Glutamatergic neuron (in vitro differentiated cells): ENCODE results near the gene PMPCA. TPM values are rescaled to one million over a fixed set of nuclear protein-coding genes. Genes with fewer than 3 reads are reported as not detected.

ENCODE experiments used
- DNase-seq: peaks from one replicate; pipeline ENCODE4 v3.0.0; 2022
- H3K27ac Mint-ChIP-seq: one replicate; pipeline ENCODE4 v1.8.0; 2020; ENCODE audit warnings: mild to moderate bottlenecking, mixed read lengths, inconsistent platforms; ENCODE audit not compliant: unreplicated experiment
- H3K27me3 Mint-ChIP-seq: one replicate; pipeline ENCODE4 v1.8.0; 2020; ENCODE audit warnings: mild to moderate bottlenecking, moderate library complexity, mixed read lengths, inconsistent platforms; ENCODE audit not compliant: unreplicated experiment
- H3K36me3 Mint-ChIP-seq: one replicate; pipeline ENCODE4 v1.8.0; 2020; ENCODE audit warnings: mild to moderate bottlenecking, mixed read lengths, inconsistent platforms; ENCODE audit not compliant: unreplicated experiment
- H3K4me1 Mint-ChIP-seq: one replicate; pipeline ENCODE4 v1.8.0; 2020; ENCODE audit warnings: mild to moderate bottlenecking, low read depth, mixed read lengths, inconsistent platforms; ENCODE audit not compliant: unreplicated experiment
- H3K4me3 Mint-ChIP-seq: one replicate; pipeline ENCODE4 v1.8.0; 2020; ENCODE audit warnings: mild to moderate bottlenecking, mixed read lengths, inconsistent platforms; ENCODE audit not compliant: unreplicated experiment
- H3K9me3 Mint-ChIP-seq: one replicate; pipeline ENCODE4 v1.8.0; 2020; ENCODE audit warnings: mild to moderate bottlenecking, moderate library complexity, mixed read lengths, inconsistent platforms; ENCODE audit not compliant: unreplicated experiment
- total RNA-seq: library from RNA; stranded (reverse); fragmentation: NEBNext Ultra II Directional; extraction: Animal tissue kit (Norgen Biotek cat#: 25700); gene quantifications from one replicate; pipeline ENCODE4 v1.2.1, GENCODE V29; 2021; ENCODE audit not compliant: unreplicated experiment
- TF ChIP-seq, protein P1 (sequence below): fragments of 200-600 bp; sonication (generic); IDR thresholded peaks from one replicate; pipeline ENCODE4 v1.5.0; 2021; ENCODE audit not compliant: partially characterized antibody, unreplicated experiment

Gene PMPCA
- total RNA-seq, 1 donor from 2014 or later = 69.0 TPM

DNA sequence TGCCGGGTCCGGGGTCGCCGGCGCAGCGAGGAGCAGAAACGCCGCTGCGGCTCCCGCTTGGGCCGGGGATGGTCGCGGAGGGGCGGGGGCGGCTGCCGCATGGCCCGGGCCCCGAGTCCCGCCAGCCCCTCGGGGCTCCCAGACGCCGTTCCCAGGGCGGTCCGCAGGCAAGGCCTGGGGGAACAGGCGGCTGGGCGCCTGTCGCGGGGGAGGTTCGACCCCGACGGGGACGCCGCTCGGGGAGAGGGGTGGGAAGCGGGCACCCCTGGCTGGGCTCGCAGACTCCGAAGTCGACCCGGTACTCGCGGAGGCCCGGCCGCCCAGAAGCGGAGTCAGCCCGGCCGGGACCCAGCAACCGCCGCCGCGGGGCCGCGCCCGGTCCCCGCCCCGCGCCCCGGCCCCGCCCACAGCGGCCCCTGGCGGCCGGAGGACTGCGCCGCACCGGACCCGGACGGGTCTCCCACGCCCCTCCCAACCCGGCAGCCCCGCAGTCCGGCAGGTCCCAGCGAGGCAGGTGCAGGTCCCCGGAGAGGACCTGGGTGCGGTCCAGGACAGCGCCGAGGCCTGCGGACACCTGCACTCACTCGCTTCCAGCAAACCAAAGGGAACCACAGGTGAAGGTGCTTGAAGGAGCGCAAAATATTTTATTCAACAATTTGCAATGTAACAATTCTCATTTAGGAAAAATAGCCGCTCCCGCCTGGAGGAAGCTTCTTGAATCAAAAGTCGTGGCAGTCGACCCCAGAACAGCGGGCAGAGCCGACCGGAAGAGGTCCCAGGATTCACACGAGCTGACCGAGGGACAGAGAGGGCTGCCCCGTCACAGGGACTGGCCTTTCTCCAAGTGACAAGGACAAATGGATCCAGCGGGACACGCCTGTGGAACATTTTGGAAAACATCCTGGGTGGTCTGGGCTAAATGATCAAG lies 29.3 kb downstream of the PMPCA start, which contains the start of gene INPP5E:
TSS of gene INPP5E (minus strand) at position 365 of the 928 bp plus-strand sequence. CDS start 426 bp downstream, outside the sequence.
- Mint-ChIP-seq H3K9me3 (peaks cover 13% of the 10 kb centered on the region), H3K4me1 (peaks cover 14% of the 10 kb centered on the region), H3K27ac (no peak within 1 kb of the TSS), H3K27me3 (peaks cover 16% of the 10 kb centered on the region), H3K36me3 (no peaks in the 10 kb centered on the region), H3K4me3 (peak within 1 kb of the TSS; percentile 89)
- TF ChIP-seq, protein P1, sequence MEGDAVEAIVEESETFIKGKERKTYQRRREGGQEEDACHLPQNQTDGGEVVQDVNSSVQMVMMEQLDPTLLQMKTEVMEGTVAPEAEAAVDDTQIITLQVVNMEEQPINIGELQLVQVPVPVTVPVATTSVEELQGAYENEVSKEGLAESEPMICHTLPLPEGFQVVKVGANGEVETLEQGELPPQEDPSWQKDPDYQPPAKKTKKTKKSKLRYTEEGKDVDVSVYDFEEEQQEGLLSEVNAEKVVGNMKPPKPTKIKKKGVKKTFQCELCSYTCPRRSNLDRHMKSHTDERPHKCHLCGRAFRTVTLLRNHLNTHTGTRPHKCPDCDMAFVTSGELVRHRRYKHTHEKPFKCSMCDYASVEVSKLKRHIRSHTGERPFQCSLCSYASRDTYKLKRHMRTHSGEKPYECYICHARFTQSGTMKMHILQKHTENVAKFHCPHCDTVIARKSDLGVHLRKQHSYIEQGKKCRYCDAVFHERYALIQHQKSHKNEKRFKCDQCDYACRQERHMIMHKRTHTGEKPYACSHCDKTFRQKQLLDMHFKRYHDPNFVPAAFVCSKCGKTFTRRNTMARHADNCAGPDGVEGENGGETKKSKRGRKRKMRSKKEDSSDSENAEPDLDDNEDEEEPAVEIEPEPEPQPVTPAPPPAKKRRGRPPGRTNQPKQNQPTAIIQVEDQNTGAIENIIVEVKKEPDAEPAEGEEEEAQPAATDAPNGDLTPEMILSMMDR = peak; percentile 70
- peak; percentile 91 for DNase-seq

- H3K4me1 Mint-ChIP-seq = peaks cover 12% of the 10 kb centered on the region
- H3K4me3 Mint-ChIP-seq = peak overlapping the region; percentile 49
- no peaks in the 10 kb centered on the region for H3K36me3 Mint-ChIP-seq
- DNase-seq = no peak
- no peak overlapping the region for H3K27ac Mint-ChIP-seq
- H3K27me3 Mint-ChIP-seq = peaks cover 13% of the 10 kb centered on the region
- peaks cover 10% of the 10 kb centered on the region for H3K9me3 Mint-ChIP-seq
- TF ChIP-seq, protein P1 = no peak
These were observed 30.8 kb downstream of the PMPCA start for GRCh38 chr9:136441191-136441680.

- Mint-ChIP-seq H3K4me3 (peak overlapping the region; percentile 49), H3K36me3 (no peaks in the 10 kb centered on the region), H3K27ac (no peak overlapping the region), H3K4me1 (peaks cover 8% of the 10 kb centered on the region), H3K9me3 (peaks cover 10% of the 10 kb centered on the region), H3K27me3 (peaks cover 12% of the 10 kb centered on the region)
- DNase-seq = no peak
- TF ChIP-seq, protein P1 = no peak
These were observed 31.3 kb downstream of the PMPCA start for GRCh38 chr9:136441681-136442245.

- peak; percentile 8 for DNase-seq
- Mint-ChIP-seq H3K27ac (no peak overlapping the region), H3K4me1 (peaks cover 3% of the 10 kb centered on the region), H3K9me3 (peaks cover 11% of the 10 kb centered on the region), H3K4me3 (no peak overlapping the region), H3K27me3 (peaks cover 9% of the 10 kb centered on the region), H3K36me3 (no peaks in the 10 kb centered on the region)
- TF ChIP-seq, protein P1 = no peak
These were observed 31.8 kb downstream of the PMPCA start for GRCh38 chr9:136442265-136442664.
